Heart right ventricle (tissue), 16 donors: ENCODE results near the gene CLEC2D. TPM values are rescaled to one million over a fixed set of nuclear protein-coding genes. Genes with fewer than 3 reads are reported as not detected.
"Not testable (repeated sequence)": the region's sequence is repeated elsewhere in the genome, so short reads cannot be mapped to it uniquely, and the experiment has no call there.

Experiments
- ATAC-seq, 8 donors: fragments of 200-7000 bp; cut with Tn5 transposase; one replicate each; pipeline ENCODE4 v1.9.1; 2020; ENCODE audit warnings: mild to moderate bottlenecking in 8 of 8, moderate library complexity in 8 of 8, moderate number of reproducible peaks in 1 of 8
- DNase-seq, 2 donors: peaks; one replicate each; pipeline ENCODE4 v3.0.0-alpha.2; 2020
- H3K27ac ChIP-seq, 10 donors: fragments of 200-600 bp; sonication (generic) in 2 of 10; one replicate each; pipeline versions ENCODE4 v1.5.0 to v1.8.0; 2020 to 2022; ENCODE audit warnings: mild to moderate bottlenecking in 3 of 10
- H3K27me3 ChIP-seq, 7 donors: fragments of 200-600 bp; one replicate each; pipeline ENCODE4 v1.8.0; 2021 to 2022; ENCODE audit warnings: mild to moderate bottlenecking in 2 of 7
- H3K36me3 ChIP-seq, 9 donors: fragments of 200-600 bp; sonication (generic) in 1 of 9; one replicate each; pipeline versions ENCODE4 v1.5.0 to v1.8.0; 2020 to 2022; ENCODE audit warnings: mild to moderate bottlenecking in 2 of 9
- H3K4me1 ChIP-seq, 9 donors: fragments of 200-600 bp; sonication (generic) in 1 of 9; one replicate each; pipeline versions ENCODE4 v1.5.0 to v1.8.0; 2020 to 2022; ENCODE audit warnings: mild to moderate bottlenecking in 4 of 9
- H3K4me3 ChIP-seq, 10 donors: fragments of 200-600 bp; sonication (generic) in 2 of 10; one replicate each; pipeline versions ENCODE4 v1.5.0 to v1.8.0; 2020 to 2022; ENCODE audit warnings: mild to moderate bottlenecking in 7 of 10, moderate library complexity in 2 of 10
- H3K9me3 ChIP-seq, 11 donors: fragments of 200-600 bp in 10 of 11; sonication (generic) in 2 of 11; one replicate each; pipeline versions ENCODE4 v1.5.0 to v1.8.0; 2013 to 2022; ENCODE audit warnings: mild to moderate bottlenecking in 2 of 11, control low read depth in 1 of 11, moderate library complexity in 1 of 11
- WGBS, 2 donors: extraction: QIAGEN DNeasy Blood & Tissue Kit; methylation state at CpG; one replicate each; pipeline ENCODE4 v1.1.7; 2013; ENCODE audit warnings: inconsistent platforms in 1 of 2; 5-methylcytosine and 5-hydroxymethylcytosine counted together
- intact Hi-C, 10 donors: fragments of 100-400 bp; cut with DNase I; formaldehyde crosslinking; loops; one replicate each; pipeline versions ENCODE4 v1.11.1 to v1.14.2; 2022
- polyA plus RNA-seq, 2 donors: library from polyadenylated mRNA; stranded (reverse); fragments of 200-250 nt; gene quantifications; one replicate each; pipeline ENCODE4 v1.2.3, GENCODE V29; 2013
- total RNA-seq, 10 donors: library from RNA; stranded (reverse); fragmentation: NEBNext Ultra II Directional in 3 of 10; extraction: Animal tissue kit (Norgen Biotek cat#: 25700) in 3 of 10; gene quantifications; one replicate each; pipeline versions ENCODE4 v1.2.1 to v1.2.4, GENCODE V29; 2021 to 2023
- TF ChIP-seq, protein P1 (sequence below), 9 donors: fragments of 200-600 bp; sonication (generic) in 2 of 9; IDR thresholded peaks; one replicate each; pipeline versions ENCODE4 v1.5.0 to v1.8.0; 2021 to 2022; ENCODE audit warnings: antibody characterized with exemption in 9 of 9, mild to moderate bottlenecking in 5 of 9, moderate library complexity in 1 of 9
- donor health status: Arrhythmogenic right ventricular cardiomyopathy.
- donor health status: ischemic (EF 13 %, LVEDD 7.1; RV severe dilation, severe dysfunction).
- donor health status: healthy with polysubstance abuse.
- donor health status: DM: no; HTN: yes; CAD: no.
- donor health status: DM: no; HTN: no; CAD: no.
- donor health status: ischemic (EF 25% LVEDD 6.9; RV normal size, moderate dysfunction).
- donor health status: ischemic (EF 25% LVEDD 5.7; RV mildly dilated, moderate dysfunction).
- donor health status: healthy.
- donor health status: DM: yes; HTN: yes; CAD: no.
- donor health status: Ischemic cardiomyopathy.
- donor health status: ischemic (EF 35%, LVEDD 5.7; RV mildly dilated, moderate dysfunction).
- donor health status: nonischemic (EF 11% LVEDD 7.7; RV severe dilation, severe dysfunction).
- donor health status: DM: yes; HTN: yes; CAD: no.
- donor health status: PGD.
- donor health status: ischemic (EF 29% LVEDD 5.4; RV normal size, mild dysfunction).
- donor health status: nonischemic (EF 23%, LVEDD 6.1; RV moderate dilation, normal function).

Gene CLEC2D
- total and polyA plus RNA-seq, 12 donors: 1.2 to 15.6 (median 3.2) TPM

DNA sequence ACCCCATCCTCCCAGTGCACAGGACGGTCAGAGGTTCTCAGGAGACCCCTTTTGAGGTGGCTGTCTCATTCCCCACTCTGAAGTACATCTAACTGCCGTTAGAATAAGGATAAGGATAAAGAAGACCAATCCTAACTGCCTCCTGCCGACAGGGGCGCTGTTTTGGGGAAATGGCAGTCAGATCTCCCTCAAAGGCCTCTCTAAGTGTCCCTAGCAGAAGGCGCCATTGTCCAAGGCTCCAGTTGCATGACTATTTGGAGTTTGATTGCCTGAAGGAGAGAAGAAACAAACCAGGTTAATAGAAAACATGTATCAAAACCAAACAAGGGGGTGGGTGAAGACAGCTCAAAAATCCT lies 32.7 kb upstream of the CLEC2D start:
- 84 to 86% methylated on average over 5 of the region's 5 CpGs for WGBS, 2 donors
- Histone ChIP-seq H3K4me3 (no peak overlapping the region), H3K4me1 (peaks cover 0 to 35% (median 0%) of the 10 kb centered on the region in 9 donors), H3K27ac (no peak overlapping the region), H3K9me3 (no peaks in the 10 kb centered on the region), H3K27me3 (no peaks in the 10 kb centered on the region), H3K36me3 (no peaks in the 10 kb centered on the region)
- no peak for ATAC-seq
- DNase-seq: no peak
- TF ChIP-seq, protein P1, sequence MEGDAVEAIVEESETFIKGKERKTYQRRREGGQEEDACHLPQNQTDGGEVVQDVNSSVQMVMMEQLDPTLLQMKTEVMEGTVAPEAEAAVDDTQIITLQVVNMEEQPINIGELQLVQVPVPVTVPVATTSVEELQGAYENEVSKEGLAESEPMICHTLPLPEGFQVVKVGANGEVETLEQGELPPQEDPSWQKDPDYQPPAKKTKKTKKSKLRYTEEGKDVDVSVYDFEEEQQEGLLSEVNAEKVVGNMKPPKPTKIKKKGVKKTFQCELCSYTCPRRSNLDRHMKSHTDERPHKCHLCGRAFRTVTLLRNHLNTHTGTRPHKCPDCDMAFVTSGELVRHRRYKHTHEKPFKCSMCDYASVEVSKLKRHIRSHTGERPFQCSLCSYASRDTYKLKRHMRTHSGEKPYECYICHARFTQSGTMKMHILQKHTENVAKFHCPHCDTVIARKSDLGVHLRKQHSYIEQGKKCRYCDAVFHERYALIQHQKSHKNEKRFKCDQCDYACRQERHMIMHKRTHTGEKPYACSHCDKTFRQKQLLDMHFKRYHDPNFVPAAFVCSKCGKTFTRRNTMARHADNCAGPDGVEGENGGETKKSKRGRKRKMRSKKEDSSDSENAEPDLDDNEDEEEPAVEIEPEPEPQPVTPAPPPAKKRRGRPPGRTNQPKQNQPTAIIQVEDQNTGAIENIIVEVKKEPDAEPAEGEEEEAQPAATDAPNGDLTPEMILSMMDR (IDR thresholded peaks at IDR 0.05): no peak
- intact Hi-C loops: loop anchor here in 4 of 10 donors (2.0 to 5.0 kb wide), 2 partner anchors 70 to 72 kb away; no protein-coding TSS in a partner anchor

DNA sequence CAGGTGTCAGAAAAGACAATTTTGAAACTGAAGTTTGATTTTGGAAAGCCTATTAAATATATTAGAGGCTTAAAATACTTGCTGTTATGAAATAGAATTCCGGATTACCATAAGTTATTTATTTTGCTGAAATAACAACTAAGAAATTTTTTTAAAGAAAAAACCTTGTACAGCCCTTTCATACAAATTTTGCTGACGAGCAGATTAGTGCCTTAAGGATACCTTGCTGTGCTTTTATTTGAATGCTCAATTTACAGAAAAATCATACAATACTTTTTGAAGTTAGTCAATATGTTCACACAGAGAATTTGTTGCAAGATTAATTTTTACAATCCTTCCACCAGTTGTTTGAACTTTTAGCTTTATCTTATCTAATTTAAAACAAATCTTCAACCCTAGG lies 29.5 kb upstream of the CLEC2D start:
- Histone ChIP-seq H3K9me3 (no peaks in the 10 kb centered on the region), H3K27me3 (no peaks in the 10 kb centered on the region), H3K4me1 (peaks cover 0 to 27% (median 0%) of the 10 kb centered on the region in 9 donors), H3K27ac (no peak overlapping the region), H3K36me3 (no peaks in the 10 kb centered on the region), H3K4me3 (no peak overlapping the region)
- TF ChIP-seq, protein P1 (IDR thresholded peaks at IDR 0.05): no peak
- intact Hi-C loops: no loop called here
- no peak for ATAC-seq
- DNase-seq: no peak
- 92% methylated on average over 2 of the region's 2 CpGs for WGBS, 2 donors

DNA sequence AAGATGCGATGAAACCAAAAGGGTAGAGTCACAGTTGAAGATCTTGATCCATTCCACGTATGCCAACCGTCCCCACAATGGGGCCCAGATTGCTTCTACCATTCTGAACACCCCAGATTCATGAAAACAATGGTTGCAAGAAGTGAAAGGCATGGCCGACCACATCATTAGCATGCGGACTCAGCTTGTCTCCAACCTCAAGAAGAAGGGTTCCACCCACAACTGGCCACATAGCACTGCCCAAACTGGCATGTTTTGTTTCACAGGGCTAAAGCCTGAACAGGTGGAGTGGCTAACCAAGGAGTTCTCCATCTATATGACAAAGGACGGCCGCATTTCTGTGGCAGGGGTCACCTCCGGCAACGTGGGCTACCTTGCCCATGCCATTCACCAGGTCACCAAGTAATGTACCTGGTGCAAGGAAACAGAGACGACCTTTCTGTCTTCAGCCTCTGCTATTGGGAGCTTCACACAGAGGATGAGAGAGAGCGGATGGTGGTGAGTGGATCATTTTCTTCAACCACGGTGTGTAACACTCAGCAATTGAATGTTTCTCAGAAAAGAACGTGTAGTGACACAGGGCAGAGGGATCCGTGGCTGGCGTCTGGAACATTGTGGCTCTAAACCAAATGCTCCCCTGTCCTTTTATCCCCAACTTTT lies 26.8 kb upstream of the CLEC2D start:
- Histone ChIP-seq H3K27ac (no peak overlapping the region), H3K4me3 (no peak overlapping the region), H3K27me3 (no peaks in the 10 kb centered on the region), H3K36me3 (no peaks in the 10 kb centered on the region), H3K4me1 (peaks cover 0 to 18% (median 6%) of the 10 kb centered on the region in 9 donors), H3K9me3 (no peaks in the 10 kb centered on the region)
- intact Hi-C loops: no loop called here
- no peak for ATAC-seq
- DNase-seq: no peak
- TF ChIP-seq, protein P1 (IDR thresholded peaks at IDR 0.05): no peak
- WGBS, 2 donors: 89 to 92% methylated on average over 15 of the region's 15 CpGs

DNA sequence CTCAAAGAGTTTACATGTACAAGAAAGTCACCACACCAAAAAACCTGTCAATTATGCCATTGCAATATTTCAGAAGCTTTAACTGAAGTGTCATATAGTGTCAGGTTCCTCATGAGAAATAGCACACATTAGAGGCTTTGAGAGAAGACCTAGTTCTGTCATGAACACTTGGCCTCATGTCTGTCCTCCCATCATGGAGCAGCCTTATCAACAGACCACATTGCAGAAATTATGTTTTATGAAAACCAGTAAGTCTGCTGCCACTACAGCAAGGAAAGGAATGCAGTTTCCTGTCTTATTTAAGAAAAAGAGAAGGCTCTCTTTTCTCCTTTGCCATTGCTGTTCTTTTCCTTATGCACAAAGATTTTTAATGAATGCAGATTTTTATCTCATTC lies 26.2 kb upstream of the CLEC2D start:
- DNase-seq (no peak), ATAC-seq (no peak)
- Histone ChIP-seq H3K4me1 (peaks cover 0 to 19% (median 6%) of the 10 kb centered on the region in 9 donors), H3K9me3 (no peaks in the 10 kb centered on the region), H3K27me3 (no peaks in the 10 kb centered on the region), H3K27ac (no peak overlapping the region), H3K4me3 (no peak overlapping the region), H3K36me3 (no peaks in the 10 kb centered on the region)
- intact Hi-C loops: no loop called here
- TF ChIP-seq, protein P1 (IDR thresholded peaks at IDR 0.05): no peak

DNA sequence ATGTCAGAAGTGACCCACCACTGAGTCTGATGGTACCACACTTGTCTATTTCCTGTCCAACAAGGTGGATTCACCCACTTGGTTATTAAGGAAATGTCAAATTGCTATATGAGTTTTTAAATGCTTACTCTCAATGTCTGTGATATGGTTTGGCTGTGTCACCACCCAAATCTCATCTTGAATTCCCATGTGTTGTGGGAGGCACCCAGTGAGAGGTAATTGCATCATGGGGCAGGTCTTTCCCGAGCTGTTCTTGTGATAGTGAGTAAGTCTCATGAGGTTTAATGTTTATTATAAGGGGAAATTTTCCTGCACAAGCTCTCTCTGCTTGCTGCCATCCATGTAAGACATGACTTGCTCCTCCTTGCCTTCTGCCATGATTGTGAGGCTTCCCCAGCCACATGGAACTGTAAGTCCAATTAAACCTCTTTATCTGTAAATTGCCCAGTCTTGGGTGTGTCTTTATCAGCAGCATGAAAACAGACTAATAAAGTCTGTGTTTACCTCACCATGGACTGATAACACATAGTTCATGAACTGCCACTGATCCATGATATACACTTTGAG lies 24.4 kb upstream of the CLEC2D start:
- not testable (repeated sequence) for H3K4me3 ChIP-seq, DNase-seq, H3K27ac ChIP-seq, ATAC-seq, H3K36me3 ChIP-seq, H3K9me3 ChIP-seq, H3K27me3 ChIP-seq
- intact Hi-C loops: loop anchor here in 2 of 10 donors (5.0 kb wide), 2 partner anchors 47 to 57 kb away; no protein-coding TSS in a partner anchor
- WGBS, 2 donors: 65 to 81% methylated on average over 1 of the region's 1 CpG
- H3K4me1 ChIP-seq: peaks cover 2 to 19% (median 10%) of the 10 kb centered on the region in 9 donors
